Muscle of leg (tissue), 11 donors: Measurements from ENCODE around the gene RPS18. TPM values are rescaled to one million over a fixed set of nuclear protein-coding genes. Genes with fewer than 3 reads are reported as not detected.
A peak's percentile ranks its signal among the peaks of the same experiment; 100 is the strongest.

Source experiments
- DNase-seq: peaks from one replicate; pipeline ENCODE4 v3.0.0; 2013
- H3K27ac ChIP-seq: one replicate; pipeline ENCODE4 v1.5.1; 2013; ENCODE audit warnings: mild to moderate bottlenecking, low read length, control low read depth
- H3K27me3 ChIP-seq: one replicate; pipeline ENCODE4 v1.6.1; 2013; ENCODE audit warnings: low read length; ENCODE audit not compliant: control insufficient read depth, insufficient read depth
- H3K36me3 ChIP-seq: one replicate; pipeline ENCODE4 v1.6.1; 2013; ENCODE audit warnings: low read length; ENCODE audit not compliant: control insufficient read depth, insufficient read depth
- H3K4me1 ChIP-seq: one replicate; pipeline ENCODE4 v1.6.1; 2013; ENCODE audit warnings: low read length; ENCODE audit not compliant: control insufficient read depth, insufficient read depth
- H3K4me3 ChIP-seq: one replicate; pipeline ENCODE4 v1.5.1; 2013; ENCODE audit warnings: low read length, control low read depth
- H3K9me3 ChIP-seq: replicated peaks from 2 replicates; pipeline ENCODE4 v1.6.1; 2013; ENCODE audit warnings: low read depth, low read length; ENCODE audit not compliant: control insufficient read depth
- WGBS: methylation state at CpG from one replicate; pipeline ENCODE4 v1.1.5; 2013; ENCODE audit warnings: missing lambda C conversion rate; ENCODE audit not compliant: insufficient coverage; 5-methylcytosine and 5-hydroxymethylcytosine counted together
- polyA plus RNA-seq, 8 donors: library from polyadenylated mRNA; unstranded; fragments of 120-200 nt; gene quantifications; one replicate each; pipeline versions ENCODE4 v1.2.1 to v1.2.3, GENCODE V29; 2013; ENCODE audit warnings: inconsistent platforms in 1 of 8, low replicate concordance in 1 of 8; ENCODE audit not compliant: insufficient read length in 8 of 8, insufficient read depth in 1 of 8
- total RNA-seq: library from RNA; stranded (reverse); fragments of 120-200 nt; gene quantifications from one replicate; pipeline ENCODE4 v1.2.4, GENCODE V29; 2013

The RPS18 gene
- total and polyA plus RNA-seq, 9 donors = 4,705 to 7,994 (median 5,424) TPM

DNA sequence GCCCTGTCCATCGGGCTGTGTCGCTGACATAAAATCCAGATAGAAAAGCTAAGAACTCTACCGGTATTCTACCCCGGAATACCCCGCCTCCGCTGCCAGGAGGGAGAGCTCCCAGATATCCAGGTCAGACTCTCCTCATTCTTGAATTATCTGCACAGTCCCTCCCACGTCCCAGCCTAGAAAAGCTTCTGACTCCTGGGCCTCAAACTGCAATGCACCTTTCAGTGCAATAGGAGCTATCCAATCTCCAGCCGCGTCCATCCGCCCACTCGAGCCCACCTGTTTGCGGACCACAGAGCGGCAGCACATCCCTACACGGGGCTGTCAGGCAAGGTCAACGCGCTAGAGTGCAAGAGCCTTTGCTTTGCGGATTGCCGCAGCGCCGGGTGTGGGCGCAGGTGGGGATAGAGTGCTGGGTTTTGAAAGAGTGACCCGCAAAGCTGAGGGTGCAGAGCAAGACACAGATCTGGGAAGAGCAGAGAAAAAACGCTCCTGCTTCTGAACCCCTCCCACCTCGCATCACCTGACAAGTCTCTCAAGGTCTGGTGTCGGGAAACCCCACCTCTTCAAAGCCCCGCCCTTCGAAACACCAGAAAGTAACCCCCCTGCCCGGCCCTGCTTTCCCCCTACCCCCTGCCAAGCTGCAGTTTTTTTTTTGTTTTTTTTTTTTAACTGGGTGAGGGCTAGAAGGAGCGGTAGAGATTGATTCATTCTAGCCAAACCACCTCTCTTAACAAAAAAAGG, 40.7 kb downstream of the RPS18 start:
- Histone ChIP-seq H3K27ac (peak overlapping the region; percentile 96), H3K36me3 (peaks cover 14% of the 10 kb centered on the region), H3K9me3 (no peaks in the 10 kb centered on the region), H3K4me1 (peaks cover 37% of the 10 kb centered on the region), H3K27me3 (no peaks in the 10 kb centered on the region), H3K4me3 (peak overlapping the region; percentile 94)
- 19% methylated on average over 15 of the region's 29 CpGs for WGBS
- DNase-seq = peak; percentile 77

GRCh38 chr6:33313105-33313708, 41.3 kb downstream of the RPS18 start:
- Histone ChIP-seq H3K27me3 (no peaks in the 10 kb centered on the region), H3K9me3 (no peaks in the 10 kb centered on the region), H3K4me1 (peaks cover 39% of the 10 kb centered on the region), H3K4me3 (peak overlapping the region; percentile 94), H3K36me3 (peaks cover 14% of the 10 kb centered on the region), H3K27ac (peak overlapping the region; percentile 96)
- WGBS = under 1% methylated on average over 26 of the region's 33 CpGs
- DNase-seq = peak; percentile 72

DNA sequence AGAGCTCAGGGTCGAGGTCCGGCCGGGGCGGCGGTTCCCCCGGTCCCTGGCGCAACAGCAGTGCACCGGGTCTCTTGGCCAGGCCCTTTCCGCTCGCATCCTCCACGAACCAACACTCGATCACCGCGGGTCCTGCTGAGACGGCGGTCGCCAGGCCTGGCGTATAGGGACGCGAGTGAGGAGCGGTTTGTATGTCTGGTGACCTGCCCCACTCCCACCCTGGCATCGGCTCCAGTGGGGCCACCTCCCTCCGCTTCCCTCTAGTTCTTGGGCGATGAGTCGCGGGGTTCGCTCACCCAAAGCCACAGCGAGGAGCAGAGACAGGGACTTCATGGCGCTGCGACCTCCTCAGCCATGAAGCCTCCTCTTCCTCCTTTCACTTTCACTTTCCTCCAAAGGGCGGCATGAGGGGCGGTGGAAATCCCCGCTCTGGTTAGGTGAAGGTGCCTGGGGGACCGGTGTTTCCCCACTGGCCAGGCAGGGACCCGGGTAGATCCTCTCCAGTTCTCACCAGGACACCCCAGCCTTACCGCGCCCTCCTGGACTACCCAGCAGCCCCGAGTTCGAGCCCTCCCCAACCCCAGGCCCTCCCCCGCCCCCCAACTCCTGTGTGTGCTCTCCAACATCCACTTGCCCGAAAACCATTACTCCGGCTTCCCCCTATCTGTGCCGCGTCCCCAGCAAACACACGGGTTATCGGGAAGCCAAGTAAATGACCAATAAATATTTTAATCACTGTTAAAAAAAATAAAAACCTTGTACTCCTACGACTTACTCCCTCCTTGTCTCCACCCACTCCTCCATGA, 42.0 kb downstream of the RPS18 start, which contains the start of gene TAPBP:
Gene TAPBP, minus strand, starts transcription at position 370 of the 806 bp plus-strand sequence. Its CDS starts 37 bp downstream, at position 333.
- Histone ChIP-seq H3K27me3 (no peaks in the 10 kb centered on the region), H3K36me3 (peaks cover 14% of the 10 kb centered on the region), H3K27ac (peak within 1 kb of the TSS; percentile 96), H3K4me1 (peaks cover 46% of the 10 kb centered on the region), H3K9me3 (no peaks in the 10 kb centered on the region), H3K4me3 (peak within 1 kb of the TSS; percentile 94)
- DNase-seq = peak; percentile 84
- under 1% methylated on average over 20 of the region's 47 CpGs for WGBS

GRCh38 chr6:33314515-33314942, 42.7 kb downstream of the RPS18 start:
- Histone ChIP-seq H3K36me3 (peaks cover 20% of the 10 kb centered on the region), H3K27me3 (no peaks in the 10 kb centered on the region), H3K9me3 (no peaks in the 10 kb centered on the region), H3K4me1 (peaks cover 47% of the 10 kb centered on the region), H3K4me3 (peak overlapping the region; percentile 94), H3K27ac (peak overlapping the region; percentile 96)
- peak; percentile 92 for DNase-seq
- no CpG with 5 or more reads among the region's 10 CpGs for WGBS

- H3K4me3 ChIP-seq = peak overlapping the region; percentile 94
- peaks cover 26% of the 10 kb centered on the region for H3K36me3 ChIP-seq
- H3K9me3 ChIP-seq = no peaks in the 10 kb centered on the region
- peak overlapping the region; percentile 96 for H3K27ac ChIP-seq
- 27% methylated on average over 37 of the region's 47 CpGs for WGBS
- H3K4me1 ChIP-seq = peaks cover 47% of the 10 kb centered on the region
- no peaks in the 10 kb centered on the region for H3K27me3 ChIP-seq
- peak; percentile 58 for DNase-seq
Observed at GRCh38 chr6:33314943-33315792, 43.3 kb downstream of the RPS18 start.

- H3K4me1 ChIP-seq = peaks cover 55% of the 10 kb centered on the region
- no peak overlapping the region for H3K27ac ChIP-seq
- DNase-seq = no peak
- no peak overlapping the region for H3K4me3 ChIP-seq
- H3K36me3 ChIP-seq = peaks cover 35% of the 10 kb centered on the region
- H3K9me3 ChIP-seq = no peaks in the 10 kb centered on the region
- WGBS = 88% methylated on average over 9 of the region's 17 CpGs
- H3K27me3 ChIP-seq = no peaks in the 10 kb centered on the region
Observed at GRCh38 chr6:33315793-33316602, 44.1 kb downstream of the RPS18 start.

DNA sequence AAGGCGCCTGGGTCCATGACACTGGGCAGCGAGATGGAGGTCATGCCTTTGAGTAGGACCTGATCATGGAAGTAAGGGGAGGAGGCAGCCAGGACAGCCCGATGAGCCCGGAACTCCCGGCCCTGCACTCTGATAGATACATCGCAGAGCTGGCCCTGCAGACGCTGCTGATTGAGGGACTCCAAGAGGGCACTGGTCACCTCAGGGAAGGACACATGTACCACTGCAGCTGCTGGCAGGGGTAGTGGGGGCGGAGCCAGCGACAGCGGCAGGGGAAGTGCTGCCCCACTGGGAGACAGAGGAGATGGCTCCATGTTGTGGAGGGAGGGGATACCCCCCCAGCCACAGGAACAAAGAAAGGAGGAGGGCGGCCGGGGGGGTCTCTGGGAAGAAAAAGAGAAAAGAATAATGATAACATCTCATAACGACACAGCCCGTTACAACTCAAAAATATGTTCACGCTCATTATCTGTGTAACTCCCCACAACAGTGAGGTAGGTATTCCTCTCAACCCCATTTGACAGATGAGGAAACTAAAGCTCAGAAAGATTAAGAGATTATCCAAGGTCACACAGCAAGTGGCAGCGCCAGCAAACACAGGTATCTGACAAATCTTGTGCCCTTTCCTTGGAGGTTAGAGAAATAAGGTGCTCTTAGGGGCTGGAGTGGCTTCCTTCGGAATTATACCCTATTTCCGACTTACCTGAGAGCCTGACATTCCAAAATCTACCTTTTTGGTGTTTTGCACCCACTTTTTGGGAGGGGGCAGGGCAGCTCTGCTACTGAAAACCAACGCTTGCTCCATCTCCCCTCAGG, 44.9 kb downstream of the RPS18 start:
- H3K4me3 ChIP-seq = peak overlapping the region; percentile 58
- peak overlapping the region; percentile 93 for H3K27ac ChIP-seq
- H3K27me3 ChIP-seq = no peaks in the 10 kb centered on the region
- 66% methylated on average over 10 of the region's 19 CpGs for WGBS
- H3K4me1 ChIP-seq = peaks cover 63% of the 10 kb centered on the region
- H3K9me3 ChIP-seq = no peaks in the 10 kb centered on the region
- H3K36me3 ChIP-seq = peaks cover 41% of the 10 kb centered on the region
- DNase-seq = peak; percentile 37

DNA sequence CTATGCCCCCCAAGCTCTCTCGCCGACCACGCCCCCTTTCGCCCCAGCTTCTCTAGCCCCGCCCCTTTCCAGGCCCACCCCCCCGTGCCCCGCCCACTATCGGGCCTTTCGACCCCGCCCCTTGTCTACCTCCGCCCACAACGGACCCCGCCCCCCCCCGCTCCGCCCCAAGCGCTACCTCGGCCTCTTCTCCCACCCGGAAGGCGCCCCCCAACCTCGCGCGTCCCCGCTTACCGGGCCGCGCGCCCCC, 45.5 kb downstream of the RPS18 start:
- 0% methylated on average over 10 of the region's 27 CpGs for WGBS
- H3K9me3 ChIP-seq = no peaks in the 10 kb centered on the region

More for the DNA sequence above, 45.5 kb downstream of the RPS18 start:
- no peak for DNase-seq
- H3K27me3 ChIP-seq = no peaks in the 10 kb centered on the region
- peak overlapping the region; percentile 93 for H3K27ac ChIP-seq
- H3K36me3 ChIP-seq = peaks cover 37% of the 10 kb centered on the region
- H3K4me3 ChIP-seq = peak overlapping the region; percentile 58
- H3K4me1 ChIP-seq = peaks cover 63% of the 10 kb centered on the region
